IPS-NIHi7 (cell line): ENCODE data around the gene SOBP.

Source experiments
- DNase-seq: peaks from one replicate; pipeline ENCODE4 v3.0.0; 2012; ENCODE audit warnings: mixed read lengths; ENCODE audit errors: extremely low spot score

SOBP gene

DNA sequence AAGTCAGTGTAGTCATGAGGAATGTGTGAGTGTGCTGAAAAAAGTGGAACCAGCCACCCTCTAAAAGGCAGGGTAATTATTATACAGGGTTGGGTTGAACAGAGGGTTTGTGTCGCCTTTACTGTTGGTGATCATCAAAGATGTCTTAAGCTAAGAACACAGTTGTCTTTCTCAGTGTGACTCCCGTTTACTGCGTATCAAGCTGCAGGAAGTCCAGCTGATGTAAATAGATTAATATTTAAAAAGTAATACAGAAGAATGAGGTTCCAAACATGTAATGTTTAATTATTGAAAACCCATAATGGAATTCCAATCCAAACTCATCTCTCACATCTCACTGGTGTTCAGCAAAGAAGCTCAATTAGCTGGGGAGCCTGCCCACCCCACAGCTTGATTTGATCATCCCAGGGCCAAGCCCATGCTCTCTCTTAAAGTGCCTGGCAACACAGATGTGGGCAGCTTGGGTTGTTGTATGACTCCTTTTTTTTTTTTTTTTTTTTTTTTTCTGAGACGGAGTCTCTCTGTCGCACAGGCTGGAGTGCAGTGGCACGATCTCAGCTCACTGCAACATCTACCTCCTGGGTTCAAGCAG, 127.5 kb downstream of the SOBP start:
- no peak for DNase-seq

DNA sequence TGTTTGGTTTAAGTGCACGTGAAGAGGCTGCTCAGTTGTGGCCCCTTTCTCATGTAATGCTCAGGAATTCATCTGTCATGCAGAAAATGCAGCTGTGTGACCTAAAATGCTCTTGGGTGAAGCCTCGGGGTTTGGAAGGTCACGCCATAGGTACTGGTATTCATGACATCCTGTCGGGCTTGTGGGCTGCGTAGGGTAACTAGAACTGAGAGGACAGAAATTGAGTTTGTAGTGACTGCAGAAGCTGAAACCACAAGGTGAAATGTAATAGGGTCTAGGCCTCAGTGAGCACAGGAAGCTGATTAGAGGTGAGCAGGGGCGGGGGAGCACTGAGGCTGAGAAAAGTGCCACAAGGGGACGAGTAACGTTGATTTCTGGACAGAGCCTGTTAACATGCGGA, 128.8 kb downstream of the SOBP start:
- no peak for DNase-seq

DNA sequence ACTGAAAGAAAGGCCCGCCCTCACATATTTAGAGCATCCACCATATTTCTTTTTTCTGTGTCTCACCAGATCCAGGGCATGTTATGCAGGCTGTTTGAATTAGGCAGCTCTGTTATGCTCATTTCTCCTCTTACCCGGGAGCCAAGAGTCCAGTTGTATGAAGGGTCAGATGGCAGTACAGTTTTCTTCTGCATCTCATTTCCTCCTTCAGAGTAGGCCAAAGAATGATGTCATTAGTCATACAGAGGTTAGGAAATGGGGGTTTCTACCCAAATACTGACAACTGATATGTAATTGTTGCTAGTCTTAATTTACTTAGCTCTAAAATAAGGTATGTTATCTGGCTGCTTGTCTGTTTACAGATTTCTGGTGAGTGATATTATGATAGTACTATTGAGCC, 130.8 kb downstream of the SOBP start:
- DNase-seq = no peak

DNA sequence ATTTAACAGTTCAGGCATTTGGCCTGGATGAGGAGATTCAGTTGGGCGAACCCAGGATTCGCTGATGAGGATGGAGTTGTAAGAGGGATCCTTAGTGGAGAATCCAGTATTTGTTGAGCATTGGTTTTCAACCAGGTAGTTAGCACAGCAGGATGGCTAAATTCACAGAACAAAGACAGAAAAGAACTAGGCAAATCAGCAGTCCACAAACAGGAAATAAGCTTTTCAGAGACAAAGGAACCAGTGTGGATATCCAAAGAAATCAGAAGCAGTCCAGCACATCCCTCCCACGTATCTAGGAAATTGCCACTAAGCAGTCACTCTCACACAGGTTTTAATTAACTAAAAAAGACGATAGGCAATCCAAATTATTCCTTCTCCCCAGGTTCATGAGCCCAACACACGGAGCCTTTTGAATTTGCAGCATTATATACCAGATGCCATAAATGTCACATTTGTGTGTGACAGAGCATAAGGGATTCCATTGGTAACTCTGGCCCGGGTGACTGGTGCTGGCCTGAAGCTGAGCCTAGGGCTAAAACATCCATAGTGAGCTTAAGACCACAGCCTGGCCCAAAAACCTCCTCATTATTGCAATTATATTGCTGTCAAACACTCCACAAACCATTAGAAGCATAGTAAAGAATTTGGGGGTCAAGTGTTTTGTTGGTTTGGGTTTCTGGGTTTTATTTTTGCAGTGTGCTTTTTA, 131.5 kb downstream of the SOBP start:
- no peak for DNase-seq

DNA sequence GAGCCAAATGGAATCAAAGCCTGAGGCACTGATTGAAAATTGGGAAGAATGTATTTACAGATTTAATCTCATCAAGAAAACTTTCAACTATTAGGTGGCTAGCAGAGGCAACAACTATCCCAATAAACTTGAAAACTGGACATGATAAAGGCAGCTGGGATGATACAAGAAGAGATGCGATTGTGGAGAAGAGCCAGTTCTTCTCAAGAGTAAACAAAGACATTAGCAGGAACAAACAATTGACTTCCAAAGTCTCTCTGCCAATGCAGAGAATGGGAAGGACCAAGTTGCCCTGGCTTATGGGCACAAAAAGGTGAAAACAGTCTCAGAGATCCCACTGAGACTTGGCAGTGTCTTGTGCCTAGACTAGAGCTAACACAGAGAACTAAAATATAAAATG, 132.4 kb downstream of the SOBP start:
- DNase-seq = no peak

DNA sequence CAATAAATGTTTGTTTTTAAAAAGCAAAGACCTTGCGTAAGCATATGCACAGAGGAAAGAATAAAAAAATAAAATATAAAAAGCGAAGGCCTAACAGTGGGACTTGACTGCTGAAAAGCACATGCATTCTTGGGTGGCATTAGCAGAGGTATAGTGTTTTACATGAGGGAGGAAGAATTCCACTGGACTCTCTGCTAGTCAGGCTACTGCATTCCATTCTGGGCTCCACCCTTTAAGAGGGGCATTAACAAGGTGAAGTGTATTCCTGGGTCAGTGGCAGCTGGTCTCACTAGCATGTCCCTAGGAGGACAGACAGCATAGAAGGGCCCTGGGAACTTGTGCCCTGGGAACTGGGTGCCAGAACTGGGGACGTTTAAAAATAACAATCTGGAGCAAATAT, 134.1 kb downstream of the SOBP start:
- DNase-seq = no peak

DNA sequence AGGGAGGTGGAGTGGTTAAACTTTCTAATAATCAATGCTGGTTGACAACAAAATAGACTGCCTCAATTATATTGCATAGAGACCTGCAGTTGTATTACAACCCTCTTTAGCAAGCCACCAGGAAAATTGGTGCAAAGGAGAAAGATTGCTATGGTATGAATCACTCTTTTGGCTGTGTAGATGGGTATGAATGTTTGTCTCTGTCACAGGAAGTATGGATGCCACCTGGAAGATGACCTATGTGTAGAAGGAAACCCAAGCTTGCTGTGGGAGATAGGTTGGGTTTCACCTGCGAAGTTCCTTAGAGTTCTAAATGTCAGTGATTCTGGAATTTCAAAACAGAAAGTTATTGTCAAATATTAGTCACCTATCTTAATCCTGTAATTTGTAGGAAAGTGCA, 134.6 kb downstream of the SOBP start:
- no peak for DNase-seq

DNA sequence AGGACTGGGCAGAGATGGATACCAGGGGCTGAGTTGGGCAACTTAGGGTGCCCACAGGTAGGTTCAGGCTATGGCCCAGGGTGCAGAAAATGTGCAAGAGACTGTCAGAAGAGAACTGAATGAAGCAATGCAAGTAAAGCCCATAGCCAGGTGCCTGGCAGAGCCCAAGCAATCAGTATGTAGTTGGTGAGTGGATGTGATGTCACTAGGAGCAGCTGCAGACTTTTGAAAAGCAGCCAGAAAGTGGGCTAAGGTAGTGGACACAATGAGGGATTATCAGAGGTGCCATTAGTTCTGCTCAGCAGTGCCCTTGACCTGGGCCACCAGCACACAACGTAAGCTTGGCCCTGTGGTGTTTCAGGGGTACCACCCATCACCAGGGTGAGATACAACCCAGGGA, 135.3 kb downstream of the SOBP start:
- DNase-seq = no peak

DNA sequence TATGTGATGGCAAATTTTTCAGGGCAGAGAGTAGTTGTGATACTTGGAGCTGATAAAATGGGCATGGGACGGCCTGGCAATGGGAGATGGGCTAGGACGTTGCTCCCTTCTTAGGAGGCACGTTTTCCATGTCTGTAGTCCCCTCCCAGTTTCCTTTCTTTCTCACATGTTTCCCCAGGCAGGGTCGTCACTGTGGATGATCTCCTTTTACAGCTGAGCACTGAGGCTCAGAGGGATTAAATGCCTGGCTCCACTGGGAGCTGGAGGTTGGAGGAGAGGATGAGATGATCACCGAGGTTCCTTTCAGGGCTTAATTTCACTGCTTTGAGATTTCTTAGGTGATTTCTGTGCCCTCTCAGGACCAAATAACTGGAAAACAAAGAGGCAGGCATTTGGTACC, 136.7 kb downstream of the SOBP start:
- no peak for DNase-seq

DNA sequence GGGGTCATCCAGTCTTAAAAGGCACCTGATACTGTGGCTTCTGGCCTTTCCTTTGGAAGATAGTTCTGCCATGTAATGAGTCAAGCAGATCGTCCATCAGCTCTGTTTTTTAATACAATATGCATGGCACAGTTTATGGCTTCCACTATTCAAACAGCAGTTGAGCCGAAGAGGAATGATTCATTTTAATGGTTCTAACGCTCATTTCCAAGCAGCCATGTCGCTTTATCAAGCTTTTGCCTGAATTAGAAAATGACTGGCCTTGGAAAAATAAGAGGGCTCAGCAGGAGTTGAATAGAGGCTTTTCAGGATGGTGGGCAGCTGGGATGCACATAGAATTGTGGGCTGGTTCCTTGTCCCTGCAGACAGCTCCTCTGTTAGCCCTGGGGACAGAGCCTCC, 138.1 kb downstream of the SOBP start:
- DNase-seq = no peak

DNA sequence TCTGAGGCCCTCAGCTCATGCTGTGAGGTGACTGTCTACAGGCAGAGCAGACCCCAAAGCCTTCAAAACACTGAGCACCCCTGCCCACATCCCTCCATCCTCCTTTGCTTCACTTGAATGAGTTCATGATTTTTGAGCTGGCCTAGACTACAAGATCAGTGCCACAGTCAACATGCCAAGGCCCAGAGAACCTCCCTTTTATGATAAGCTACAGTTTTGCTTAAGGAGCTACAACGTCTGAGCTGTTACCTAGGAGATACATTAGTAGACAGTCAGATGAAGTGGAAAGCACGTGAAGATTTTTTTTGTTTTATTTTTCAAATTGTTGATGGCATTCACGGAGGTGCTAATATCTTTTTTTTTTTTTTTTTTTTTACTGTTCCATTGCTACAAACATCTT, 139.0 kb downstream of the SOBP start:
- DNase-seq = no peak

DNA sequence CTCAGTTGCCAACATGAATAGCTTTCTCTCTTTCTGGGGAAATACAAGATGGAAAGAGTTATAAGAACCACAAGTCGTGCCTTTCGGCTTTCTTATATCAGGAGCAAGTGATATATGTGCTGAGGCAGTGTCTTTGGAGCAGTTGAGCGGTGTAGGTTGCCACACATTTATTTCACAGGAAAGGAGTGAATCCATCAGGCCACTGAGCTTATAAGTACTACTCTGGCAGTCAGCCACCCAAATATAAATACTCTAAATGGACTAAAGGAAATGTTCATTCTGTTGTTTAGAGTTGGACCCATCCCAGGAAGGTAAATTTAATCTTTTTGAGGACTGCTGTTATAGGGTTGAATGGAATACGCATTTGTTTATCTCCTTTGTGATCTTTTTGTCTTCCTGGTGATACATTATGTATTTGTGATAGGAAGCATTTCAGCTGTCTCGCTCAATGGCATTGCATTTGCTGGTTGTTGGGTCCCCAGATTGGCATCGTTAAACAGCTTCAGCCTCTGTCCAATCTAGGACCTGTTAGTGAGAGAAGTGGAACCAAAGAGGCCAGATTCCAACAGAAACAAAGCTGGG, 139.7 kb downstream of the SOBP start:
- DNase-seq = no peak

DNA sequence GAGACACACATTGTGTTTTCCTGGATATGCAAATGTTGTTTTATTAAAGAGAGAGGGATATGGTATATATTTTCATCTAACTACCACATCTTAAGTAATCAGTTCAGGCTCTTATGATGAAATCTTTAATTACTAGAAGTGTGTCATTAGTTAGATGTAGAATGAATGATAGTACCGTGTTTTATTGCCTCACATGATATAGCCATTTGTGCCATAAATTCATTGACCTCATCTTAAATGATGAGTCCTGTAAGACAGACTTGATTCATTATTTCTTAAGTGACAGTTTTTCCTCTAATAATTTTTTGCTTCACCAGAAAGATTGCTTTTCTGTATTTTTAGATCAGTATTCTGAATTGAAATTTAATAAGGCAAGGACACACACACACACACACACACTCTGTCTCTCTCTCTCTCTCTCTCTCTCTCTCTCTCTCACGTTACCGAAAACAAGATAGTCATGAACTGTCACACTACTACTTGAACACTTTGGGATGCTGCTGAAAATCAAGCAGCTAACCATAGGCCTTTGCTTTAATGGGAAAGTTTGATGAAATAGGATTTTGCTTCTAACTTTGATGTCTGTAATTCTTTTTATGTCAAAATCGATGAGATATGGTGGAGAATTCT, 140.5 kb downstream of the SOBP start:
- DNase-seq = no peak

DNA sequence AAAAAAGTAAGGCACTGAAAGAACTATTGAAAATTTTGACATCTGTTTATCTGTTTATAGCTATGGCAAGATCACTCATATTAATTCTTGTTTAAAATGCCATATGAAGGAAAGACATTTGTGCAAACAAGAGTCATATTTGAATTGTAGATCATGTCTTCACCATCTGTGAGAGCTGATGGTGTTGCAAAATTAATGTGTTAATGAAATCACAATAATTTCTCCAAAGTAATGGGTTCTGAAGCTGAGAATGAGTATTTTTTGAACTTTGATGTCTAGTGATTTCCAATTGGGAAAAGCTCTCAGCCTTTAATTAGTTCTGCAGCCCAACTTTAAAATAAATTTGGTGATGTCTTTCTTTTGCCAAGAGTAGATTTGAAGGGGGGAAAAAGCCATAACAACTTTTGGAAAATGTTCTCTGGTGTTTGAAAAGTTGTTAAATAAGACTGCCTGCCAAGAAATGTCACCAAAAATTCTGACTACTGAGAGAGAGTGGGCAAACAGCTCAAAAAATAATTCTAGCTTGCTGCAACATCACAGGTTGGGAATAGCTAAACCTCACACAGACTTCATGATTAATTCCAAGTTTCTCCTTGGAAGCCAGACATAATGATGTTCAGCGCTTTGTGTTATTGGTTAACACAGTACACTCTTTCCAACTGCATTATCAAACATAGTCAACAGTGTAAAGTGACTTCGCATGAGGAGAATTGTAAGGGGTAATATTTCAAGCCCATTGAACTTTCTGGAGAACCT, 142.6 kb downstream of the SOBP start:
- no peak for DNase-seq

DNA sequence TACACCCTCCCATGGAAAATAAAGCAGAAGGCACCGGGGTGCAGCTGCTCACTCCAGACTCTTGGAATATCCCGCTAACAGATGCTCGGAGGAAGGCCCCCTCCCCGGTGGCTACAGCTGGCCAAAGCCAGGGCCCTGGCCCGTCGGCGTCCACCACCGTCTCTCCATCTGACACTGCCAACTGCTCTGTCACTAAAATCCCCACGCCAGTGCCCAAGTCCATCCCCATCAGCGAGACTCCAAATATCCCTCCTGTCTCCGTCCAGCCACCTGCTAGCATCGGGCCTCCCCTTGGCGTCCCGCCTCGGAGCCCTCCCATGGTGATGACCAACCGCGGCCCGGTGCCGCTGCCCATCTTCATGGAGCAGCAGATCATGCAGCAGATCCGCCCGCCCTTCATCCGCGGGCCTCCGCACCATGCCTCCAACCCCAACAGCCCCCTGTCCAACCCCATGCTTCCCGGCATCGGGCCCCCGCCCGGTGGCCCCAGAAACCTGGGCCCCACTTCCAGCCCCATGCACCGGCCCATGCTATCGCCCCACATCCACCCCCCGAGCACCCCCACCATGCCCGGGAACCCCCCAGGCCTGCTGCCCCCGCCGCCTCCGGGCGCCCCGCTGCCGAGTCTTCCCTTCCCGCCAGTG, 143.9 kb downstream of the SOBP start:
- DNase-seq = no peak

DNA sequence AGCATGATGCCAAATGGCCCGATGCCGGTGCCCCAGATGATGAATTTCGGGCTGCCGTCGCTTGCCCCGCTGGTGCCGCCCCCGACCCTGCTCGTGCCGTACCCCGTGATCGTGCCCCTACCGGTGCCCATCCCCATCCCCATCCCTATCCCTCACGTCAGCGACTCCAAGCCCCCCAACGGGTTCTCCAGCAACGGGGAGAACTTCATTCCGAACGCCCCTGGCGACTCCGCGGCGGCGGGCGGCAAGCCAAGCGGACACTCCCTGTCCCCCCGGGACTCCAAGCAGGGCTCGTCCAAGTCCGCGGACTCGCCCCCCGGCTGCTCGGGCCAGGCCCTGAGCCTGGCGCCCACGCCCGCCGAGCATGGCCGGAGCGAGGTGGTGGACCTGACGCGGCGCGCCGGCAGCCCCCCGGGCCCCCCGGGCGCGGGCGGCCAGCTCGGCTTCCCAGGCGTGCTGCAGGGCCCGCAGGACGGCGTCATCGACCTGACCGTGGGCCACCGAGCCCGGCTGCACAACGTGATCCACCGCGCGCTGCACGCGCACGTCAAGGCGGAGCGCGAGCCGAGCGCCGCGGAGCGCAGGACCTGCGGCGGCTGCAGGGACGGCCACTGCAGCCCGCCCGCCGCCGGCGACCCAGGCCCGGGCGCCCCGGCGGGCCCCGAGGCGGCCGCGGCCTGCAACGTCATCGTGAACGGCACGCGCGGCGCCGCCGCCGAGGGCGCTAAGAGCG, 144.6 kb downstream of the SOBP start:
- peak; percentile 64 for DNase-seq

DNA sequence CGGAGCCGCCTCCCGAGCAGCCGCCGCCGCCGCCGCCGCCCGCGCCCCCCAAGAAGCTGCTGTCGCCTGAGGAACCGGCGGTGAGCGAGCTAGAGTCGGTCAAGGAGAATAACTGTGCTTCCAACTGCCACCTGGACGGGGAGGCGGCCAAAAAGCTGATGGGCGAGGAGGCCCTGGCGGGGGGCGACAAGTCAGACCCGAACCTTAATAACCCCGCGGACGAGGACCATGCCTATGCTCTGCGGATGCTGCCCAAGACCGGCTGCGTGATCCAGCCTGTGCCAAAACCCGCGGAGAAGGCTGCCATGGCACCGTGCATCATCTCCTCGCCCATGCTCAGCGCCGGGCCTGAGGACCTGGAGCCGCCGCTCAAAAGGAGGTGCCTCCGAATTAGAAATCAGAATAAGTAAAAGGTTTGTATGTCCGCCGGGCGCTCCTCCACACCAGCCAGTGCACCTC, 145.2 kb downstream of the SOBP start:
- DNase-seq = no peak

DNA sequence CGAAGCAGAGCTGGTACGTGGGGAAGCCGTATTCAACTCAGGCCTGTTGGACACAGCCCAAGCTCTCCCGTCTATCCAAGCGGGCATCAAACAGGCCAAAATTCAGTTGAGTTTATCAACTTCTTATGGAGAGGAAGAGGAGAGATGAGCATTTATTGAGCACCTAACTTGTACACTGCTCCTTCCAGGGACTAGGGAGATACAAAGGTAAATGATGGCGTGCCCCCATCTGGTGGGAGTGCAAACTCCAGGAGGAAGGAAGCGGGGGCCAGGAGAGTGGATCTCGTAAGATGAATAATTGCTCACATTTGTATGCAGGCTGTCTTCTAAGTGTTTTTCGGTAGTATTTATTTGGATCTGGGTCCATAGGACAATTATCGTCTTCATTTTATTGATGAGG, 146.6 kb downstream of the SOBP start:
- DNase-seq = peak; percentile 49

DNA sequence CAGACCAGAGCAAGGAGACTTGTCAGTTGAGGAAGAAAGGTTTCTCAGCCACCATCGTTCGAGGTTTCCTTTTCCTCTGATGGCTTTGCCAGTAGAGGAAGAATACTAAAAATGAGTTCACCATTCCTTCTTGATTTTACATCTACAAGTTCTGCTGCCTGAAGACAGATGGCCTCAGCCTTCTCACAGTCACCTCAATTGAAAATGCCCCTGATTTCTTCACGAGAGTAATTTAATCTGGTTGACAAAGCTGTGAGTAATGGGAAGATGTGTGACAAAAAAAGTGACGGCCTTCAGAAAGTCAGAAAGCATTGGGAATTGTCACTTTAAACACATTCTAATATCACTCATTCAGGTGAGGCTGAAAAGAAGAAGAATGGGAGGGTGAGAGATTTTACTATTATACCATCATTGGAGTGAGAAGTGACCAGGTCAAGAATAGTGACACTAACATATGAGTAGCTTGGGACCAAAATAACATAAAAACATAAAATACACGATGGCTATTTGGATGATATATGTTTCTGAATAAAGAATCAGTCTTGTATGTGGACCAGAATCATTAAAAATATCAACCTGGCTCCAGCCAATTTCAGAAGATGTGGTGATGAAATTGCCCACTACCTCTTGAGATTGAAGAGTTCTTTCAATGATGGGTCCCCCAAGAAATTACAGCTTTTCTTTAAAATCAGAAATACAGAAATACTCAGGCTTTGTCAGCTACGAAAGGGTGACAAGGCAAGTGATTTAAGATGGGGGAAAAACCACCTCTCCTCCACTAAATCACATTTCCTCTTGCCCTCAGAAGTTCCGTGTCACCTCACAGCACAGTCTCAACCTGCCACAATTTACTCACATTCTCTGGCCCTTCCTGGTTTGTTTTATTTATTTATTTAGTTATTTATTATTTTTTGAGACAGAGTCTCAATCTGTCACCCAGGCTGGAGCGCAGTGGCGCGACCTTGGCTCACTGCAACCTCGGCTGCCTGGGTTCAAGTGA, 147.7 kb downstream of the SOBP start:
- DNase-seq = no peak

DNA sequence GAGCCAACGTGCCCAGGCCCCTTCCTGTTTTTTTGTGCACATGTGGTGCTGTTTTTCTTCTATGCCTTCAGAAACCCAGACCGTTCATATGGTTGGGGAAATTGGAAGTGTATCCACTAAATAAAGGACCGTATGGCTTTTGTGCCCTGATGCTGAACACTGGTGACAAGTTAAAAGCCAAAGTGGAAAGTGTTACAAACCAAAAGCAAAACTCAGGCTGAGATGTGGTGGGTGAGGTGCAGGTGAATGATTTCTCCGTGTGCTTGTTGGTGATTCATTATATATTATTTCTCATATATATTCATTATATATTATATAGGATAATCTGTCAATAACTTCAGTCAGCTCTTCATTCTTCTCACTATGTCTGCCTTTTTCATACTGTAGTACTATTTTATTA, 148.6 kb downstream of the SOBP start:
- no peak for DNase-seq
